Body of pancreas (tissue), 4 donors: ENCODE results near the gene RFTN2. TPM values are rescaled to one million over a fixed set of nuclear protein-coding genes. Genes with fewer than 3 reads are reported as not detected.
A peak's percentile ranks its signal among the peaks of the same experiment; 100 is the strongest.

Experiments used
- ATAC-seq: fragments of 150-250 bp; one replicate; pipeline ENCODE4 v1.9.1; 2016
- DNase-seq, 4 donors: peaks; one replicate each; pipeline ENCODE4 v3.0.0-alpha.2; 2019
- H3K27ac ChIP-seq, 4 donors: fragments of 200-600 bp; sonication (generic); 1 replicate in 3 of 4; 2 replicates in 1 of 4; pipeline versions ENCODE4 v1.5.1 to v1.6.1; 2016 to 2019; ENCODE audit warnings: mild to moderate bottlenecking in 1 of 4, mixed read lengths in 1 of 4, moderate library complexity in 1 of 4
- H3K27me3 ChIP-seq, 2 donors: fragments of 200-600 bp; sonication (generic); one replicate each; pipeline ENCODE4 v1.6.0; 2016; ENCODE audit warnings: mild to moderate bottlenecking in 1 of 2
- H3K36me3 ChIP-seq, 2 donors: fragments of 200-600 bp; sonication (generic); replicated peaks in 1 of 2; 2 replicates each; pipeline ENCODE4 v1.5.1; 2016; ENCODE audit warnings: low read depth in 2 of 2; ENCODE audit not compliant: insufficient read depth in 1 of 2
- H3K4me1 ChIP-seq: fragments of 200-600 bp; sonication (generic); one replicate; pipeline ENCODE4 v1.6.0; 2016
- H3K4me3 ChIP-seq, 2 donors: fragments of 200-600 bp; sonication (generic); 1 replicate in 1 of 2; 2 replicates in 1 of 2; pipeline ENCODE4 v1.5.1; 2016 to 2019
- H3K9me3 ChIP-seq, 3 donors: fragments of 200-600 bp; sonication (generic); 1 replicate in 2 of 3; 2 replicates in 1 of 3; pipeline ENCODE4 v1.5.1; 2016
- POLR2A ChIP-seq, 3 donors: fragments of 450-650 bp; IDR thresholded peaks; one replicate each; pipeline ENCODE4 v1.6.1; 2016; ENCODE audit warnings: antibody characterized with exemption in 3 of 3, mild to moderate bottlenecking in 2 of 3
- WGBS, 2 donors: methylation state at CpG; one replicate each; pipeline ENCODE4 v1.1.5; 2017; 5-methylcytosine and 5-hydroxymethylcytosine counted together
- intact Hi-C: fragments of 100-400 bp; cut with DNase I; formaldehyde crosslinking; loops from one replicate; pipeline ENCODE4 v1.15.1; 2023
- total RNA-seq, 2 donors: library from RNA; depleted of rRNA; stranded (reverse); fragments of >200 nt; gene quantifications; one replicate each; pipeline ENCODE4 v1.1.0, GENCODE V29; 2016
- TF ChIP-seq, protein P1 (sequence below), 7 experiments: fragments of 450-650 bp in 4 of 7; fragments of 200-600 bp in 3 of 7; sonication (generic) in 3 of 7; IDR thresholded peaks; one replicate each; pipeline ENCODE4 v1.5.1; 2016 to 2019; ENCODE audit warnings: antibody characterized with exemption in 7 of 7

The RFTN2 gene
- total RNA-seq, 2 donors from 2014 or later = 1.3 to 11.9 TPM

DNA sequence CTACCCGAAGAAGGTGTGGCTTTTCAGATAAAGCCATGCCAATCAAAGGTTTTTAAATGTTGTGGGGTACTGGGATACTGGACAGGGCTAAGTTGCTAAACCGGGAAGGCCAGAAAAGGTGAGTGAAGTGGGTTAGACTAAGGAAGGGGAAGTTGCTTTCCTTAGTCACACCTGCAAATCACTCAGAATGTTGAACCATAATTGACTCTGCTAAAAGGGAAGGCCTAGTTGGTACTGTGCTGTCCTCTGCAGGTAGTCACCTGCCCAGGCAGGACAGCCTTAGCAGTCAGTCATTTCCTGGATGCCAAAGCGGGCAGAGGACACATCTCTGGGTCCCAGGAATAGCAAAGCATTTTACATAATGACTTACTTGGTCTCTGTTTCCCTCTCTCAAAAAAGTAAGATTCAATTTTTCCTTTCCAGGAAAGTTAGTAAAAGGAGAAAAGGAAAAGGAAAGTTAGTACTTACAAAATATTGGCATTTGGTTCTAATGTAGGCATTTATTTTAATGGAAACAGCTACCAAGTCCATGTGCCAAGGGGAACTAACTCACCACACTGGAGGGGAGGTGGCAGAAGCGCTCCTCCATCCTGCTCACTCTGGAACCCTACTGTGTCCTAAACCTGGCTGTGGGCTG lies 60.3 kb downstream of the RFTN2 start:
- intact Hi-C loops = no loop called here
- no peak overlapping the region for H3K27ac ChIP-seq
- no peaks in the 10 kb centered on the region for H3K4me1 ChIP-seq
- ATAC-seq (no peak), DNase-seq (no peak)
- H3K9me3 ChIP-seq = no peaks in the 10 kb centered on the region
- H3K4me3 ChIP-seq = no peak overlapping the region
- WGBS, 2 donors = 69 to 70% methylated on average over 4 of the region's 4 CpGs
- TF ChIP-seq POLR2A (IDR thresholded peaks at IDR 0.05) = no peak
- TF ChIP-seq, protein P1, sequence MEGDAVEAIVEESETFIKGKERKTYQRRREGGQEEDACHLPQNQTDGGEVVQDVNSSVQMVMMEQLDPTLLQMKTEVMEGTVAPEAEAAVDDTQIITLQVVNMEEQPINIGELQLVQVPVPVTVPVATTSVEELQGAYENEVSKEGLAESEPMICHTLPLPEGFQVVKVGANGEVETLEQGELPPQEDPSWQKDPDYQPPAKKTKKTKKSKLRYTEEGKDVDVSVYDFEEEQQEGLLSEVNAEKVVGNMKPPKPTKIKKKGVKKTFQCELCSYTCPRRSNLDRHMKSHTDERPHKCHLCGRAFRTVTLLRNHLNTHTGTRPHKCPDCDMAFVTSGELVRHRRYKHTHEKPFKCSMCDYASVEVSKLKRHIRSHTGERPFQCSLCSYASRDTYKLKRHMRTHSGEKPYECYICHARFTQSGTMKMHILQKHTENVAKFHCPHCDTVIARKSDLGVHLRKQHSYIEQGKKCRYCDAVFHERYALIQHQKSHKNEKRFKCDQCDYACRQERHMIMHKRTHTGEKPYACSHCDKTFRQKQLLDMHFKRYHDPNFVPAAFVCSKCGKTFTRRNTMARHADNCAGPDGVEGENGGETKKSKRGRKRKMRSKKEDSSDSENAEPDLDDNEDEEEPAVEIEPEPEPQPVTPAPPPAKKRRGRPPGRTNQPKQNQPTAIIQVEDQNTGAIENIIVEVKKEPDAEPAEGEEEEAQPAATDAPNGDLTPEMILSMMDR (IDR thresholded peaks at IDR 0.05) = peak in 1 of 7 experiments; percentile 6
- H3K36me3 ChIP-seq = no peaks in the 10 kb centered on the region
- no peaks in the 10 kb centered on the region for H3K27me3 ChIP-seq

DNA sequence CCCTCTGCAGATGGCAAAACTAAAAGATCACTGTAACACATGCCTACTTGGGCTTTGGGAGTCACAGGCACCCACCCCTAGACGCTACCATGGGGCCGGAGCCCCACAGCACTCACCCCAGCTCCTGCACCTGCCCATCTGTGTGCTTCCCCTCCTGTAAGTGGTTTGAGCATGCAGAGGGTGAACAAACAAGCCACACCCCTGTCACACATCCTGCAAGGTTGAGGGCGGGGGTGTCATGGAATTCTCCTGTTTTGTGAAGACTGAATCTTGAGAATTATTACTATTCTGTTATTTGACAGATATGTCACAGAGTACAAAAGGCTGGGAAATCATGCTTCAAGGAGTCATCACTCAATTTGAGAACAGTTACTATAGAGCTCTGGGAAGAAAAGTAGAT lies 60.9 kb downstream of the RFTN2 start:
- Histone ChIP-seq H3K27me3 (no peaks in the 10 kb centered on the region), H3K4me3 (no peak overlapping the region), H3K27ac (no peak overlapping the region), H3K4me1 (no peaks in the 10 kb centered on the region), H3K9me3 (no peaks in the 10 kb centered on the region), H3K36me3 (no peaks in the 10 kb centered on the region)
- DNase-seq (no peak), ATAC-seq (no peak)
- TF ChIP-seq POLR2A (IDR thresholded peaks at IDR 0.05) = no peak
- TF ChIP-seq, protein P1 (IDR thresholded peaks at IDR 0.05) = no peak
- intact Hi-C loops = no loop called here
- whole genome bisulfite sequencing, 2 donors = 92 to 94% methylated on average over 3 of the region's 3 CpGs

DNA sequence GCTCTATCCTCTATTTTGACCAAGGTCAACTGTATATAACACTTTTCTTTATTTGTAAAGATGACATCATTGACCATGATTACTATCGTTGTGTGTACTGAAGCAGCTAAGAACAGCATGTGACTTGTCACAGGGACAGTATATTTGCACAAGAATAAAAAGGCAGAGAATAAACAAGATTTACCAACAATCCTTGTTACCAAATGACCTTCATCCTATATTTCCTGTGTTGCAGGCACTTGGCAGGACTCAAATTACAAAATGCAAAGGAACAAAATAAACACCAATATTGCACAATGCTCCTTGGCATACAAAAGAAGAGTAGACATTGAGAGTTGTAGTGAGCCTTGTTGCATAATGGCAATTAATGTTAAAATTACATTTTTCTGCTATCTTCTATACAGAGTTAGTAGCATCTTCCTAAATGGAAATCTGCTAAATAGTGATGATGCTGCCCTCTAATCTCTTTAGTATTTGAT lies 61.8 kb downstream of the RFTN2 start:
- Histone ChIP-seq H3K36me3 (no peaks in the 10 kb centered on the region), H3K4me3 (no peak overlapping the region), H3K4me1 (no peaks in the 10 kb centered on the region), H3K27me3 (no peaks in the 10 kb centered on the region), H3K9me3 (no peaks in the 10 kb centered on the region), H3K27ac (no peak overlapping the region)
- DNase-seq = no peak
- ATAC-seq = peak; percentile 47
- no peak for TF ChIP-seq POLR2A (IDR thresholded peaks at IDR 0.05)
- TF ChIP-seq, protein P1 (IDR thresholded peaks at IDR 0.05) = no peak
- WGBS, 2 donors = 0 to 7% methylated on average over 1 of the region's 1 CpG
- intact Hi-C loops = no loop called here

DNA sequence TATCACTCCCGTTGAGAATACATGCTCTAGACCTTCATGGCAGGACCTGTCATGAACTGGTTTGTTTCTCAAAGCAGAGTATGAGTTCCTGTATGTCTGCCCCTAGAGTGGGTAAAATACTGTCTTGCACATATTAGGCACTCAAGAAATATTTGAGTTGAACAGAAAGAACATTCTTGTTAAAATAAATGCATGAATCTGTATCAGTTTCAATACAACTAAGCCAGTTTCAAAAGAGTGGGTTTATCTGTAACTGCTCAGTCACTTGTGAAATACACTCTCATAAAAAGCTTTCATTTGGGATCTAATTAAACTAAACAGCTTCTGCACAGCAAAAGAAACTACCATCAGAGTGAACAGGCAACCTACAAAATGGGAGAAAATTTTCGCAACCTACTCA lies 69.2 kb downstream of the RFTN2 start:
- no peaks in the 10 kb centered on the region for H3K27me3 ChIP-seq
- H3K4me1 ChIP-seq = no peaks in the 10 kb centered on the region
- H3K4me3 ChIP-seq = no peak overlapping the region
- no peak for DNase-seq
- no peak overlapping the region for H3K27ac ChIP-seq
- ATAC-seq = no peak
- no peak for TF ChIP-seq POLR2A (IDR thresholded peaks at IDR 0.05)
- TF ChIP-seq, protein P1 (IDR thresholded peaks at IDR 0.05) = no peak
- no peaks in the 10 kb centered on the region for H3K9me3 ChIP-seq
- H3K36me3 ChIP-seq = no peaks in the 10 kb centered on the region
- 61 to 74% methylated on average over 2 of the region's 2 CpGs for WGBS, 2 donors
- intact Hi-C loops = no loop called here
